GM23338 (cell line): ENCODE results near the gene CHRNA5. TPM values are rescaled to one million over a fixed set of nuclear protein-coding genes. Genes with fewer than 3 reads are reported as not detected.

ENCODE experiments used
- ATAC-seq: fragments of 200-7000 bp; cut with Tn5 transposase; 3 replicates; pipeline ENCODE4 v1.9.1; 2020
- DNase-seq: peaks from one replicate; pipeline ENCODE4 v3.0.0-alpha.2; 2015; ENCODE audit warnings: low spot score
- H2AFZ ChIP-seq: fragments of 200-600 bp; sonication (generic); 2 replicates; pipeline ENCODE4 v1.8.0; 2016; ENCODE audit warnings: antibody characterized with exemption, mild to moderate bottlenecking, moderate library complexity
- H3F3A ChIP-seq: fragments of 200-600 bp; sonication (generic); replicated peaks from 2 replicates; pipeline ENCODE4 v1.8.0; 2017; ENCODE audit warnings: antibody characterized with exemption, mixed run types, low read depth
- H3K27ac ChIP-seq: fragments of 200-600 bp; sonication (generic); 2 replicates; pipeline ENCODE4 v1.6.1; 2016; ENCODE audit warnings: low read depth
- H3K27me3 ChIP-seq: fragments of 200-600 bp; sonication (generic); 2 replicates; pipeline ENCODE4 v1.8.0; 2016; ENCODE audit warnings: mild to moderate bottlenecking, mixed run types, moderate library complexity; ENCODE audit not compliant: insufficient read depth
- H3K36me3 ChIP-seq: fragments of 200-600 bp; sonication (generic); 2 replicates; pipeline ENCODE4 v1.8.0; 2016; ENCODE audit warnings: mild to moderate bottlenecking; ENCODE audit not compliant: insufficient read depth
- H3K4me1 ChIP-seq: fragments of 200-600 bp; sonication (generic); 2 replicates; pipeline ENCODE4 v1.8.0; 2016; ENCODE audit warnings: mild to moderate bottlenecking, moderate library complexity; ENCODE audit not compliant: insufficient read depth
- H3K4me2 ChIP-seq: fragments of 200-600 bp; sonication (generic); 2 replicates; pipeline ENCODE4 v1.7.1; 2017; ENCODE audit warnings: mixed run types
- H3K4me3 ChIP-seq: fragments of 200-600 bp; sonication (generic); 2 replicates; pipeline ENCODE4 v1.6.1; 2016; ENCODE audit warnings: mixed run types
- H3K79me2 ChIP-seq: fragments of 200-600 bp; sonication (generic); replicated peaks from 2 replicates; pipeline ENCODE4 v1.8.0; 2017; ENCODE audit warnings: mild to moderate bottlenecking; ENCODE audit not compliant: insufficient read depth
- H3K9me2 ChIP-seq: fragments of 200-600 bp; sonication (generic); 2 replicates; pipeline ENCODE4 v1.8.0; 2017; ENCODE audit not compliant: insufficient read depth
- H4K20me1 ChIP-seq: fragments of 200-600 bp; sonication (generic); replicated peaks from 2 replicates; pipeline ENCODE4 v1.8.0; 2017; ENCODE audit warnings: mild to moderate bottlenecking; ENCODE audit not compliant: insufficient read depth
- H3K27ac Mint-ChIP-seq: 2 replicates; pipeline ENCODE4 v1.8.0; 2020; ENCODE audit warnings: inconsistent platforms, mild to moderate bottlenecking, moderate library complexity, mixed read lengths
- H3K27me3 Mint-ChIP-seq: 3 replicates; pipeline ENCODE4 v1.8.0; 2022; ENCODE audit warnings: low read depth, mild to moderate bottlenecking, moderate library complexity, mixed read lengths, inconsistent platforms; ENCODE audit not compliant: insufficient read depth, poor library complexity
- H3K36me3 Mint-ChIP-seq: 3 replicates; pipeline ENCODE4 v1.8.0; 2021; ENCODE audit warnings: low read depth, mild to moderate bottlenecking, inconsistent platforms, moderate library complexity, mixed read lengths
- H3K4me1 Mint-ChIP-seq: 3 replicates; pipeline ENCODE4 v1.8.0; 2020; ENCODE audit warnings: mild to moderate bottlenecking, inconsistent platforms, mixed read lengths
- H3K4me3 Mint-ChIP-seq: 3 replicates; pipeline ENCODE4 v1.8.0; 2021; ENCODE audit warnings: moderate library complexity, mild to moderate bottlenecking, inconsistent platforms, mixed read lengths
- H3K9me3 Mint-ChIP-seq: 3 replicates; pipeline ENCODE4 v1.8.0; 2020; ENCODE audit warnings: moderate library complexity, mild to moderate bottlenecking, inconsistent platforms, mixed read lengths
- ETS1 ChIP-seq: IDR thresholded peaks from 2 replicates; pipeline ENCODE4 v1.6.1; 2016; ENCODE audit warnings: antibody characterized with exemption
- EZH2 ChIP-seq: fragments of 200-600 bp; sonication (generic); IDR thresholded peaks from one replicate; pipeline ENCODE4 v1.8.0; 2017; ENCODE audit warnings: antibody characterized with exemption, mild to moderate bottlenecking, low read depth; ENCODE audit not compliant: unreplicated experiment
- JUNB ChIP-seq: IDR thresholded peaks from one replicate; pipeline ENCODE4 v1.6.1; 2016; ENCODE audit warnings: antibody characterized with exemption; ENCODE audit not compliant: unreplicated experiment
- ZNF114 ChIP-seq: fragments of 250-450 bp; sonication (Bioruptor Pico); IDR thresholded peaks from 2 replicates; pipeline ENCODE4 v1.5.0; 2020; ENCODE audit warnings: mild to moderate bottlenecking, moderate library complexity
- polyA plus RNA-seq: library from polyadenylated mRNA; unstranded; fragments of >200 nt; fragmentation: Nextera tagmentation; extraction: Ambion mirVana; gene quantifications from 2 replicates; pipeline ENCODE4 v1.2.1, GENCODE V29; 2016
- total RNA-seq: library from RNA; depleted of rRNA; stranded (reverse); fragments of >200 nt; shearing (Covaris generic); gene quantifications from 2 replicates; pipeline ENCODE4 v1.2.3, GENCODE V29; 2014
- TF ChIP-seq, protein P1 (sequence below): IDR thresholded peaks from one replicate; pipeline ENCODE4 v1.6.1; 2018; ENCODE audit warnings: antibody characterized with exemption; ENCODE audit not compliant: unreplicated experiment
- TF ChIP-seq, protein P2 (sequence below): fragments of 250-450 bp; sonication (Bioruptor Pico); IDR thresholded peaks from 2 replicates; pipeline ENCODE4 v1.5.0; 2020; ENCODE audit warnings: mild to moderate bottlenecking, moderate library complexity
- TF ChIP-seq, protein P3 (sequence below), 2 experiments: fragments of 200-600 bp in 1 of 2; sonication (generic) in 1 of 2; conservative IDR thresholded peaks; 2 replicates each; pipeline versions ENCODE4 v1.5.1 to v1.6.1; 2016 to 2017; ENCODE audit warnings: antibody characterized with exemption in 2 of 2, low read depth in 2 of 2, mild to moderate bottlenecking in 2 of 2, moderate library complexity in 1 of 2

The CHRNA5 gene
- total and polyA plus RNA-seq, 2 experiments from 2014 or later: 19.6 to 23.3 TPM

GRCh38 chr15:78625606-78626280, 60.4 kb downstream of the CHRNA5 start:
- Histone ChIP-seq H3K4me2 (no peak overlapping the region), H3K4me3 (no peak overlapping the region), H3K79me2 (no peaks in the 10 kb centered on the region), H4K20me1 (no peaks in the 10 kb centered on the region), H3K27me3 (peaks cover 23% of the 10 kb centered on the region), H2AFZ (no peak overlapping the region), H3K9me2 (no peaks in the 10 kb centered on the region), H3F3A (no peaks in the 10 kb centered on the region), H3K4me1 (no peaks in the 10 kb centered on the region), H3K36me3 (no peaks in the 10 kb centered on the region), H3K27ac (no peak overlapping the region)
- DNase-seq: no peak
- Mint-ChIP-seq H3K4me1 (peaks cover 8% of the 10 kb centered on the region; the same call in 2 of the 3 replicates), H3K27me3 (peaks cover 14% of the 10 kb centered on the region), H3K4me3 (no peak overlapping the region), H3K36me3 (no peaks in the 10 kb centered on the region; the same call in 2 of the 3 replicates), H3K27ac (no peak overlapping the region), H3K9me3 (no peaks in the 10 kb centered on the region)
- no peak for ATAC-seq
- TF ChIP-seq, protein P1, sequence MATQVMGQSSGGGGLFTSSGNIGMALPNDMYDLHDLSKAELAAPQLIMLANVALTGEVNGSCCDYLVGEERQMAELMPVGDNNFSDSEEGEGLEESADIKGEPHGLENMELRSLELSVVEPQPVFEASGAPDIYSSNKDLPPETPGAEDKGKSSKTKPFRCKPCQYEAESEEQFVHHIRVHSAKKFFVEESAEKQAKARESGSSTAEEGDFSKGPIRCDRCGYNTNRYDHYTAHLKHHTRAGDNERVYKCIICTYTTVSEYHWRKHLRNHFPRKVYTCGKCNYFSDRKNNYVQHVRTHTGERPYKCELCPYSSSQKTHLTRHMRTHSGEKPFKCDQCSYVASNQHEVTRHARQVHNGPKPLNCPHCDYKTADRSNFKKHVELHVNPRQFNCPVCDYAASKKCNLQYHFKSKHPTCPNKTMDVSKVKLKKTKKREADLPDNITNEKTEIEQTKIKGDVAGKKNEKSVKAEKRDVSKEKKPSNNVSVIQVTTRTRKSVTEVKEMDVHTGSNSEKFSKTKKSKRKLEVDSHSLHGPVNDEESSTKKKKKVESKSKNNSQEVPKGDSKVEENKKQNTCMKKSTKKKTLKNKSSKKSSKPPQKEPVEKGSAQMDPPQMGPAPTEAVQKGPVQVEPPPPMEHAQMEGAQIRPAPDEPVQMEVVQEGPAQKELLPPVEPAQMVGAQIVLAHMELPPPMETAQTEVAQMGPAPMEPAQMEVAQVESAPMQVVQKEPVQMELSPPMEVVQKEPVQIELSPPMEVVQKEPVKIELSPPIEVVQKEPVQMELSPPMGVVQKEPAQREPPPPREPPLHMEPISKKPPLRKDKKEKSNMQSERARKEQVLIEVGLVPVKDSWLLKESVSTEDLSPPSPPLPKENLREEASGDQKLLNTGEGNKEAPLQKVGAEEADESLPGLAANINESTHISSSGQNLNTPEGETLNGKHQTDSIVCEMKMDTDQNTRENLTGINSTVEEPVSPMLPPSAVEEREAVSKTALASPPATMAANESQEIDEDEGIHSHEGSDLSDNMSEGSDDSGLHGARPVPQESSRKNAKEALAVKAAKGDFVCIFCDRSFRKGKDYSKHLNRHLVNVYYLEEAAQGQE: no peak
- TF ChIP-seq ETS1: no peak
- TF ChIP-seq, protein P2, sequence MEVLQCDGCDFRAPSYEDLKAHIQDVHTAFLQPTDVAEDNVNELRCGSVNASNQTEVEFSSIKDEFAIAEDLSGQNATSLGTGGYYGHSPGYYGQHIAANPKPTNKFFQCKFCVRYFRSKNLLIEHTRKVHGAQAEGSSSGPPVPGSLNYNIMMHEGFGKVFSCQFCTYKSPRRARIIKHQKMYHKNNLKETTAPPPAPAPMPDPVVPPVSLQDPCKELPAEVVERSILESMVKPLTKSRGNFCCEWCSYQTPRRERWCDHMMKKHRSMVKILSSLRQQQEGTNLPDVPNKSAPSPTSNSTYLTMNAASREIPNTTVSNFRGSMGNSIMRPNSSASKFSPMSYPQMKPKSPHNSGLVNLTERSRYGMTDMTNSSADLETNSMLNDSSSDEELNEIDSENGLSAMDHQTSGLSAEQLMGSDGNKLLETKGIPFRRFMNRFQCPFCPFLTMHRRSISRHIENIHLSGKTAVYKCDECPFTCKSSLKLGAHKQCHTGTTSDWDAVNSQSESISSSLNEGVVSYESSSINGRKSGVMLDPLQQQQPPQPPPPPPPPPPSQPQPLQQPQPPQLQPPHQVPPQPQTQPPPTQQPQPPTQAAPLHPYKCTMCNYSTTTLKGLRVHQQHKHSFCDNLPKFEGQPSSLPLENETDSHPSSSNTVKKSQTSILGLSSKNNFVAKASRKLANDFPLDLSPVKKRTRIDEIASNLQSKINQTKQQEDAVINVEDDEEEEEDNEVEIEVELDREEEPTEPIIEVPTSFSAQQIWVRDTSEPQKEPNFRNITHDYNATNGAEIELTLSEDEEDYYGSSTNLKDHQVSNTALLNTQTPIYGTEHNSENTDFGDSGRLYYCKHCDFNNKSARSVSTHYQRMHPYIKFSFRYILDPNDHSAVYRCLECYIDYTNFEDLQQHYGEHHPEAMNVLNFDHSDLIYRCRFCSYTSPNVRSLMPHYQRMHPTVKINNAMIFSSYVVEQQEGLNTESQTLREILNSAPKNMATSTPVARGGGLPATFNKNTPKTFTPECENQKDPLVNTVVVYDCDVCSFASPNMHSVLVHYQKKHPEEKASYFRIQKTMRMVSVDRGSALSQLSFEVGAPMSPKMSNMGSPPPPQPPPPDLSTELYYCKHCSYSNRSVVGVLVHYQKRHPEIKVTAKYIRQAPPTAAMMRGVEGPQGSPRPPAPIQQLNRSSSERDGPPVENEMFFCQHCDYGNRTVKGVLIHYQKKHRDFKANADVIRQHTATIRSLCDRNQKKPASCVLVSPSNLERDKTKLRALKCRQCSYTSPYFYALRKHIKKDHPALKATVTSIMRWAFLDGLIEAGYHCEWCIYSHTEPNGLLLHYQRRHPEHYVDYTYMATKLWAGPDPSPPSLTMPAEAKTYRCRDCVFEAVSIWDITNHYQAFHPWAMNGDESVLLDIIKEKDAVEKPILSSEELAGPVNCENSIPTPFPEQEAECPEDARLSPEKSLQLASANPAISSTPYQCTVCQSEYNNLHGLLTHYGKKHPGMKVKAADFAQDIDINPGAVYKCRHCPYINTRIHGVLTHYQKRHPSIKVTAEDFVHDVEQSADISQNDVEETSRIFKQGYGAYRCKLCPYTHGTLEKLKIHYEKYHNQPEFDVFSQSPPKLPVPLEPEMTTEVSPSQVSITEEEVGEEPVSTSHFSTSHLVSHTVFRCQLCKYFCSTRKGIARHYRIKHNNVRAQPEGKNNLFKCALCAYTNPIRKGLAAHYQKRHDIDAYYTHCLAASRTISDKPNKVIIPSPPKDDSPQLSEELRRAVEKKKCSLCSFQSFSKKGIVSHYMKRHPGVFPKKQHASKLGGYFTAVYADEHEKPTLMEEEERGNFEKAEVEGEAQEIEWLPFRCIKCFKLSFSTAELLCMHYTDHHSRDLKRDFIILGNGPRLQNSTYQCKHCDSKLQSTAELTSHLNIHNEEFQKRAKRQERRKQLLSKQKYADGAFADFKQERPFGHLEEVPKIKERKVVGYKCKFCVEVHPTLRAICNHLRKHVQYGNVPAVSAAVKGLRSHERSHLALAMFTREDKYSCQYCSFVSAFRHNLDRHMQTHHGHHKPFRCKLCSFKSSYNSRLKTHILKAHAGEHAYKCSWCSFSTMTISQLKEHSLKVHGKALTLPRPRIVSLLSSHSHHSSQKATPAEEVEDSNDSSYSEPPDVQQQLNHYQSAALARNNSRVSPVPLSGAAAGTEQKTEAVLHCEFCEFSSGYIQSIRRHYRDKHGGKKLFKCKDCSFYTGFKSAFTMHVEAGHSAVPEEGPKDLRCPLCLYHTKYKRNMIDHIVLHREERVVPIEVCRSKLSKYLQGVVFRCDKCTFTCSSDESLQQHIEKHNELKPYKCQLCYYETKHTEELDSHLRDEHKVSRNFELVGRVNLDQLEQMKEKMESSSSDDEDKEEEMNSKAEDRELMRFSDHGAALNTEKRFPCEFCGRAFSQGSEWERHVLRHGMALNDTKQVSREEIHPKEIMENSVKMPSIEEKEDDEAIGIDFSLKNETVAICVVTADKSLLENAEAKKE (CRISPR knock-in tag): no peak
- TF ChIP-seq, protein P3, sequence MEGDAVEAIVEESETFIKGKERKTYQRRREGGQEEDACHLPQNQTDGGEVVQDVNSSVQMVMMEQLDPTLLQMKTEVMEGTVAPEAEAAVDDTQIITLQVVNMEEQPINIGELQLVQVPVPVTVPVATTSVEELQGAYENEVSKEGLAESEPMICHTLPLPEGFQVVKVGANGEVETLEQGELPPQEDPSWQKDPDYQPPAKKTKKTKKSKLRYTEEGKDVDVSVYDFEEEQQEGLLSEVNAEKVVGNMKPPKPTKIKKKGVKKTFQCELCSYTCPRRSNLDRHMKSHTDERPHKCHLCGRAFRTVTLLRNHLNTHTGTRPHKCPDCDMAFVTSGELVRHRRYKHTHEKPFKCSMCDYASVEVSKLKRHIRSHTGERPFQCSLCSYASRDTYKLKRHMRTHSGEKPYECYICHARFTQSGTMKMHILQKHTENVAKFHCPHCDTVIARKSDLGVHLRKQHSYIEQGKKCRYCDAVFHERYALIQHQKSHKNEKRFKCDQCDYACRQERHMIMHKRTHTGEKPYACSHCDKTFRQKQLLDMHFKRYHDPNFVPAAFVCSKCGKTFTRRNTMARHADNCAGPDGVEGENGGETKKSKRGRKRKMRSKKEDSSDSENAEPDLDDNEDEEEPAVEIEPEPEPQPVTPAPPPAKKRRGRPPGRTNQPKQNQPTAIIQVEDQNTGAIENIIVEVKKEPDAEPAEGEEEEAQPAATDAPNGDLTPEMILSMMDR (conservative IDR thresholded peaks at IDR 0.05; ENCODE audit: low read depth in 2 of 2): no peak
- TF ChIP-seq EZH2: no peak
- TF ChIP-seq JUNB: no peak
- TF ChIP-seq ZNF114 (CRISPR knock-in tag): no peak
